H1 (cell line): ENCODE results near the gene PTPRD. TPM values are rescaled to one million over a fixed set of nuclear protein-coding genes. Genes with fewer than 3 reads are reported as not detected.

Experiments
- SIRT6 ChIP-seq: IDR thresholded peaks from one replicate; pipeline ENCODE4 v1.7.1; 2012; ENCODE audit warnings: low read length, inconsistent platforms
- polyA plus RNA-seq, 7 experiments: library from polyadenylated mRNA; depleted of rRNA in 3 of 7; stranded (reverse) in 5 of 7; unstranded in 2 of 7; fragments of >200 nt in 5 of 7; fragments of 200-250 nt in 2 of 7; gene quantifications; 1 replicate in 5 of 7; 2 replicates in 1 of 7; 4 replicates in 1 of 7; pipeline versions ENCODE4 v1.2.1 to v1.2.3, GENCODE V29; 2011 to 2013; ENCODE audit warnings: missing spikeins in 2 of 7, mixed read lengths in 2 of 7
- total RNA-seq: library from RNA; stranded (reverse); fragmentation: NEBNext Ultra II Directional; extraction: Animal tissue kit (Norgen Biotek cat#: 25700); gene quantifications from 2 replicates; pipeline ENCODE4 v1.2.1, GENCODE V29; 2021
- TF ChIP-seq, protein P1 (sequence below): IDR thresholded peaks from 2 replicates; pipeline ENCODE4 v1.6.1; 2011; ENCODE audit warnings: low read depth, mild to moderate bottlenecking, low read length; ENCODE audit not compliant: insufficient read depth

Gene PTPRD
- total and polyA plus RNA-seq, 2 of the 8 experiments (the other 6 are each of a cell fraction or from before 2014, with no cell fraction given) = 17.2 to 77.0 TPM

DNA sequence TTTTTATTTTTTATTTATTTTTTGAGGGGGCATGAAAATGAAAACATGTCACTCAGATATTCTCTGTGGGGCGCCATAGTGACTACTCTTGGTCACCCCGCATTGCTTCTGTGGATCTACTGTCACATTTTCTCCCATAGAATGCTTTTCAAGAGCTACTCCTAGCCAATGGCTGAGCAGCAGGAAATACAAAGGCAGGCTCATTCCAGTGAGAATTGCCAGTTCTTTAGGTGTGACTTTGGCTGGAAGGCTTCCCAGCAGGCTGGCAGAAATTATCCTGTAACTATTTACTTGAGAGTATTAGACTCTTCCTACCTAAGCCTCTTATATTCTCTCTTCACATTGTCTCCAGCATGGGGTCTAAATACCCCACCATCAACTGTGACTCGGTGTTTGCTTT is 21.0 kb upstream of the PTPRD start (continued):
- TF ChIP-seq, protein P1, sequence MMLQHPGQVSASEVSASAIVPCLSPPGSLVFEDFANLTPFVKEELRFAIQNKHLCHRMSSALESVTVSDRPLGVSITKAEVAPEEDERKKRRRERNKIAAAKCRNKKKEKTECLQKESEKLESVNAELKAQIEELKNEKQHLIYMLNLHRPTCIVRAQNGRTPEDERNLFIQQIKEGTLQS = no peak
- no peak for TF ChIP-seq SIRT6
